Endothelial cell of umbilical vein (primary cell): ENCODE data around the gene MYL5. TPM values are rescaled to one million over a fixed set of nuclear protein-coding genes. Genes with fewer than 3 reads are reported as not detected.

Experiments used
- BruUV-seq: library from RNA; stranded (reverse); fragments of 400-500 nt; replicated peaks from 2 replicates; lab custom pipeline; 2021; lab: Mats Ljungman, UMichigan
- CTCF ChIA-PET: fragments of 300-600, 350-600 bp; sonication (Branson Sonifier 250); formaldehyde crosslinking; loops from one replicate; lab custom pipeline; 2021; ENCODE audit warnings: antibody characterized with exemption, inconsistent platforms; lab: Charles Lee
- POLR2A ChIA-PET: fragments of 300-600, 350-600 bp; sonication (Branson Sonifier 250); formaldehyde crosslinking; loops from one replicate; lab custom pipeline; 2021; ENCODE audit warnings: antibody characterized with exemption, inconsistent platforms; lab: Charles Lee
- DNase-seq: peaks from one replicate; pipeline ENCODE4 v3.0.0-alpha.2; 2011; ENCODE audit warnings: low read depth, low spot score
- FAIRE-seq: peaks from 2 replicates; lab custom pipeline; 2011; peaks lifted over from hg19 to GRCh38; lab: Jason Lieb, UNC
- H2AFZ ChIP-seq: 2 replicates; pipeline ENCODE4 v1.6.0; 2012; ENCODE audit warnings: low read depth, low read length, control low read depth, inconsistent platforms
- H3K27ac ChIP-seq: 2 replicates; pipeline ENCODE4 v1.5.1; 2011; ENCODE audit warnings: low read depth, mild to moderate bottlenecking, control low read depth, low read length, moderate library complexity; ENCODE audit not compliant: insufficient read depth
- H3K27me3 ChIP-seq, 2 experiments: 2 replicates each; pipeline versions ENCODE4 v1.6.0 to v1.6.1; 2011; ENCODE audit warnings: low read length in 2 of 2, mixed read lengths in 1 of 2; ENCODE audit not compliant: control insufficient read depth in 2 of 2, insufficient read depth in 2 of 2
- H3K36me3 ChIP-seq, 2 experiments: 2 replicates in 1 of 2; 3 replicates in 1 of 2; pipeline ENCODE4 v1.5.1; 2011; ENCODE audit warnings: low read length in 2 of 2, mild to moderate bottlenecking in 1 of 2, moderate library complexity in 1 of 2; ENCODE audit not compliant: control insufficient read depth in 2 of 2, insufficient read depth in 2 of 2; ENCODE audit errors: extremely low read depth in 1 of 2
- H3K4me1 ChIP-seq: 3 replicates; pipeline ENCODE4 v1.5.1; 2011; ENCODE audit warnings: mild to moderate bottlenecking, low read length; ENCODE audit not compliant: control insufficient read depth, insufficient read depth; ENCODE audit errors: extremely low read depth
- H3K4me2 ChIP-seq: 2 replicates; pipeline ENCODE4 v1.6.1; 2011; ENCODE audit warnings: low read length, control low read depth, mixed read lengths; ENCODE audit not compliant: insufficient read depth
- H3K4me3 ChIP-seq, 3 experiments: fragments of 200-600 bp in 1 of 3; sonication (generic), shearing (Covaris generic) in 1 of 3; replicated peaks in 1 of 3; 2 replicates each; pipeline ENCODE4 v1.5.1; 2011 to 2016; ENCODE audit warnings: control low read depth in 3 of 3, low read length in 3 of 3, mild to moderate bottlenecking in 2 of 3, inconsistent platforms in 1 of 3, low read depth in 1 of 3, moderate library complexity in 1 of 3; ENCODE audit not compliant: insufficient read depth in 1 of 3
- H3K79me2 ChIP-seq: 2 replicates; pipeline ENCODE4 v1.6.0; 2012; ENCODE audit warnings: low read length, inconsistent platforms; ENCODE audit not compliant: control insufficient read depth, insufficient read depth
- H3K9ac ChIP-seq: replicated peaks from 2 replicates; pipeline ENCODE3; 2011; ENCODE audit warnings: low read length, control low read depth; ENCODE audit not compliant: insufficient read depth; ENCODE audit errors: extremely low read depth
- H3K9me1 ChIP-seq: replicated peaks from 3 replicates; pipeline ENCODE4 v1.6.0; 2011; ENCODE audit warnings: mild to moderate bottlenecking, low read length; ENCODE audit not compliant: control insufficient read depth, insufficient read depth; ENCODE audit errors: extremely low read depth
- H3K9me3 ChIP-seq: replicated peaks from 2 replicates; pipeline ENCODE4 v1.5.1; 2012; ENCODE audit warnings: low read length, inconsistent platforms; ENCODE audit not compliant: control insufficient read depth, insufficient read depth
- H4K20me1 ChIP-seq: replicated peaks from 2 replicates; pipeline ENCODE3; 2011; ENCODE audit warnings: mild to moderate bottlenecking, low read length; ENCODE audit not compliant: control insufficient read depth, insufficient read depth; ENCODE audit errors: extremely low read depth
- CTCF ChIP-seq, 2 donors: IDR thresholded peaks; 1 replicate in 1 of 2; 2 replicates in 1 of 2; pipeline ENCODE4 v1.5.1; 2011; ENCODE audit warnings: low read length in 2 of 2, mild to moderate bottlenecking in 2 of 2, moderate library complexity in 2 of 2, control low read depth in 1 of 2, inconsistent platforms in 1 of 2, low read depth in 1 of 2; ENCODE audit not compliant: insufficient read depth in 1 of 2; ENCODE audit errors: extremely low read depth in 1 of 2
- EZH2 ChIP-seq: IDR thresholded peaks from 2 replicates; pipeline ENCODE4 v1.6.1; 2012; ENCODE audit warnings: borderline replicate concordance, low read depth, mild to moderate bottlenecking, moderate library complexity, low read length, inconsistent platforms; ENCODE audit not compliant: severe bottlenecking
- FOS ChIP-seq: IDR thresholded peaks from 2 replicates; pipeline ENCODE4 v1.6.1; 2011; ENCODE audit warnings: mild to moderate bottlenecking, low read length, moderate library complexity, borderline replicate concordance; ENCODE audit not compliant: insufficient read depth
- GATA2 ChIP-seq: IDR thresholded peaks from 2 replicates; pipeline ENCODE4 v1.7.0; 2011; ENCODE audit warnings: low read depth, mild to moderate bottlenecking, moderate library complexity, mixed read lengths, low read length; ENCODE audit not compliant: insufficient read length, insufficient read depth
- JUN ChIP-seq: IDR thresholded peaks from 2 replicates; pipeline ENCODE4 v1.6.1; 2011; ENCODE audit warnings: borderline replicate concordance, low read depth; ENCODE audit not compliant: insufficient read length, insufficient read depth
- MAX ChIP-seq: IDR thresholded peaks from 2 replicates; pipeline ENCODE4 v1.6.1; 2011; ENCODE audit not compliant: insufficient read depth, insufficient read length
- POLR2A ChIP-seq: IDR thresholded peaks from 2 replicates; pipeline ENCODE4 v1.6.1; 2012; ENCODE audit warnings: low read depth, mild to moderate bottlenecking, control low read depth, low read length
- POLR2AphosphoS5 ChIP-seq: IDR thresholded peaks from 2 replicates; pipeline ENCODE4 v1.6.1; 2012; ENCODE audit warnings: low read depth, mild to moderate bottlenecking, control low read depth, low read length, moderate library complexity; ENCODE audit not compliant: insufficient read depth
- dilution Hi-C: fragments of 300-500 bp; cut with MboI; formaldehyde crosslinking; loops from one replicate; pipeline ENCODE4 v1.15.0; 2019; ENCODE audit warnings: low sequenced_read_pairs; ENCODE audit not compliant: extremely low pct_ligation_motif_present
- intact Hi-C: fragments of 100-400 bp; cut with micrococcal nuclease; formaldehyde crosslinking; loops from one replicate; pipeline ENCODE4 v1.10.0; 2022
- polyA plus RNA-seq, 4 experiments: library from polyadenylated mRNA; depleted of rRNA in 3 of 4; stranded (reverse) in 3 of 4; unstranded in 1 of 4; fragments of >200 nt; gene quantifications; 2 replicates each; pipeline versions ENCODE4 v1.2.1 to v1.2.3, GENCODE V29; 2011 to 2012; ENCODE audit warnings: missing spikeins in 1 of 4
- total RNA-seq: library from RNA; stranded (reverse); gene quantifications from 2 replicates; pipeline ENCODE4 v1.2.3, GENCODE V29; 2021

Gene MYL5
- total and polyA plus RNA-seq, 2 donors (not counting 3 experiments of a cell fraction or from before 2014, with no cell fraction given): 12.3 to 13.4 TPM

GRCh38 chr4:650461-650860 lies 23.9 kb upstream of the MYL5 start:
- Histone ChIP-seq H3K4me2 (no peak overlapping the region), H3K36me3 (no peaks in the 10 kb centered on the region), H3K79me2 (no peaks in the 10 kb centered on the region), H4K20me1 (no peaks in the 10 kb centered on the region), H3K9me3 (no peaks in the 10 kb centered on the region), H3K9me1 (no peaks in the 10 kb centered on the region), H3K27me3 (no peaks in the 10 kb centered on the region), H2AFZ (no peak overlapping the region), H3K27ac (no peak overlapping the region), H3K4me1 (no peaks in the 10 kb centered on the region), H3K9ac (no peak overlapping the region), H3K4me3 (no peak overlapping the region)
- DNase-seq: no peak
- ChIA-PET CTCF (no interaction called here), POLR2A (no interaction called here)
- intact Hi-C loops (no loop called here), dilution Hi-C loops (no loop called here)
- TF ChIP-seq GATA2 (no peak), EZH2 (no peak), CTCF (IDR thresholded peaks at IDR 0.05; ENCODE audit: extremely low read depth in 1 of 2, insufficient read depth in 1 of 2, low read depth in 1 of 2, low read length in 2 of 2) (no peak), MAX (no peak), POLR2AphosphoS5 (no peak), JUN (no peak), FOS (no peak), POLR2A (no peak)
- FAIRE-seq: no peak
- no TSS peak for BruUV-seq
